HG03066 (cell line): Measurements from ENCODE around the gene SNX5.

Experiments
- ATAC-seq: cut with Tn5 transposase; IDR thresholded peaks from one replicate; pipeline ENCODE4 v1.9.1; 2021; ENCODE audit warnings: low read depth; ENCODE audit not compliant: unreplicated experiment

The SNX5 gene

GRCh38 chr20:17968366-17969277, at the start of gene SNX5, which contains the start of gene MGME1:
SNX5 (minus strand) TSS chr20:17968794; CDS start chr20:17968425, 369 bp downstream.
MGME1 (plus strand) TSS chr20:17969018; CDS start chr20:17969860, 842 bp downstream.
- peak; percentile 79 for ATAC-seq

GRCh38 chr20:18018100-18018499, 49.5 kb upstream of the SNX5 start:
- no peak for ATAC-seq

- no peak for ATAC-seq
Measured at GRCh38 chr20:18016772-18017171, 48.2 kb upstream of the SNX5 start.

- ATAC-seq, result no peak
Measured at GRCh38 chr20:18014411-18014810, 45.8 kb upstream of the SNX5 start.

GRCh38 chr20:18012901-18013300, 44.3 kb upstream of the SNX5 start:
- no peak for ATAC-seq

- ATAC-seq, result no peak
Measured at GRCh38 chr20:18011951-18012645, 43.5 kb upstream of the SNX5 start.

GRCh38 chr20:18011482-18011881, 42.9 kb upstream of the SNX5 start:
- no peak for ATAC-seq

GRCh38 chr20:18009116-18009515, 40.5 kb upstream of the SNX5 start:
- no peak for ATAC-seq

GRCh38 chr20:18007534-18008292, 39.1 kb upstream of the SNX5 start:
- no peak for ATAC-seq

- no peak for ATAC-seq
Measured at GRCh38 chr20:18006684-18007083, 38.1 kb upstream of the SNX5 start.

GRCh38 chr20:18005990-18006364, 37.4 kb upstream of the SNX5 start:
- no peak for ATAC-seq

GRCh38 chr20:18005170-18005989, 36.8 kb upstream of the SNX5 start:
- ATAC-seq, result peak; percentile 94

- ATAC-seq, result no peak
Measured at GRCh38 chr20:18004384-18005031, 35.9 kb upstream of the SNX5 start.

- ATAC-seq, result no peak
Measured at GRCh38 chr20:18003897-18004296, 35.3 kb upstream of the SNX5 start.

- no peak for ATAC-seq
Measured at GRCh38 chr20:18001131-18001921, 32.7 kb upstream of the SNX5 start.

- ATAC-seq, result no peak
Measured at GRCh38 chr20:17999566-17999965, 31.0 kb upstream of the SNX5 start.

- no peak for ATAC-seq
Measured at GRCh38 chr20:17998446-17998845, 29.9 kb upstream of the SNX5 start.

- no peak for ATAC-seq
Measured at GRCh38 chr20:17995967-17996819, 27.6 kb upstream of the SNX5 start.
